ENCODE results near the gene WNK1. TPM values are rescaled to one million over a fixed set of nuclear protein-coding genes. Genes with fewer than 3 reads are reported as not detected.

Gene WNK1
- polyA plus RNA-seq, 1 donor from 2014 or later: 25.9 TPM

GRCh38 chr12:954741-955140 is 202.4 kb downstream of the WNK1 start:
- Histone ChIP-seq H2AFZ (ENCODE audit: low read depth, low read length) (no peak overlapping the region), H3F3A (ENCODE audit: insufficient read depth, low read length, poor library complexity, severe bottlenecking) (no peaks in the 10 kb centered on the region), H3K4me3 (ENCODE audit: low read length) (no peak overlapping the region), H3K27me3 (ENCODE audit: insufficient read depth, low read depth, low read length) (no peaks in the 10 kb centered on the region), H3K27ac (ENCODE audit: low read length) (no peak overlapping the region), H4K20me1 (ENCODE audit: insufficient read depth) (no peaks in the 10 kb centered on the region), H3K9ac (ENCODE audit: low read length) (no peak overlapping the region), H3K79me2 (replicated peaks; ENCODE audit: insufficient read depth, low read length) (no peaks in the 10 kb centered on the region), H3K4me2 (ENCODE audit: low read length) (no peak overlapping the region), H3K9me3 (ENCODE audit: low read length) (no peaks in the 10 kb centered on the region), H3K9me2 (ENCODE audit: insufficient read depth, low read length) (no peaks in the 10 kb centered on the region), H3K36me3 (ENCODE audit: insufficient read depth, low read length) (no peaks in the 10 kb centered on the region)
- TF ChIP-seq EZH2 (IDR thresholded peaks at IDR 0.05; ENCODE audit: borderline replicate concordance, insufficient read depth, low read length, poor library complexity, severe bottlenecking) (no peak), EP300 (conservative IDR thresholded peaks at IDR 0.05; ENCODE audit: poor library complexity, severe bottlenecking) (no peak), MXI1 (conservative IDR thresholded peaks at IDR 0.05; ENCODE audit: poor library complexity, severe bottlenecking) (no peak), POLR2AphosphoS5 (IDR thresholded peaks at IDR 0.05) (no peak), TAF1 (IDR thresholded peaks at IDR 0.05; ENCODE audit: low read depth) (no peak), RAD21 (conservative IDR thresholded peaks at IDR 0.05) (no peak), SMC3 (conservative IDR thresholded peaks at IDR 0.05; ENCODE audit: poor library complexity) (no peak), CTCF (IDR thresholded peaks at IDR 0.05; ENCODE audit: poor library complexity, severe bottlenecking) (no peak)
- TF ChIP-seq, protein P1, sequence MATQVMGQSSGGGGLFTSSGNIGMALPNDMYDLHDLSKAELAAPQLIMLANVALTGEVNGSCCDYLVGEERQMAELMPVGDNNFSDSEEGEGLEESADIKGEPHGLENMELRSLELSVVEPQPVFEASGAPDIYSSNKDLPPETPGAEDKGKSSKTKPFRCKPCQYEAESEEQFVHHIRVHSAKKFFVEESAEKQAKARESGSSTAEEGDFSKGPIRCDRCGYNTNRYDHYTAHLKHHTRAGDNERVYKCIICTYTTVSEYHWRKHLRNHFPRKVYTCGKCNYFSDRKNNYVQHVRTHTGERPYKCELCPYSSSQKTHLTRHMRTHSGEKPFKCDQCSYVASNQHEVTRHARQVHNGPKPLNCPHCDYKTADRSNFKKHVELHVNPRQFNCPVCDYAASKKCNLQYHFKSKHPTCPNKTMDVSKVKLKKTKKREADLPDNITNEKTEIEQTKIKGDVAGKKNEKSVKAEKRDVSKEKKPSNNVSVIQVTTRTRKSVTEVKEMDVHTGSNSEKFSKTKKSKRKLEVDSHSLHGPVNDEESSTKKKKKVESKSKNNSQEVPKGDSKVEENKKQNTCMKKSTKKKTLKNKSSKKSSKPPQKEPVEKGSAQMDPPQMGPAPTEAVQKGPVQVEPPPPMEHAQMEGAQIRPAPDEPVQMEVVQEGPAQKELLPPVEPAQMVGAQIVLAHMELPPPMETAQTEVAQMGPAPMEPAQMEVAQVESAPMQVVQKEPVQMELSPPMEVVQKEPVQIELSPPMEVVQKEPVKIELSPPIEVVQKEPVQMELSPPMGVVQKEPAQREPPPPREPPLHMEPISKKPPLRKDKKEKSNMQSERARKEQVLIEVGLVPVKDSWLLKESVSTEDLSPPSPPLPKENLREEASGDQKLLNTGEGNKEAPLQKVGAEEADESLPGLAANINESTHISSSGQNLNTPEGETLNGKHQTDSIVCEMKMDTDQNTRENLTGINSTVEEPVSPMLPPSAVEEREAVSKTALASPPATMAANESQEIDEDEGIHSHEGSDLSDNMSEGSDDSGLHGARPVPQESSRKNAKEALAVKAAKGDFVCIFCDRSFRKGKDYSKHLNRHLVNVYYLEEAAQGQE (IDR thresholded peaks at IDR 0.05; ENCODE audit: borderline replicate concordance): no peak

- Histone ChIP-seq H3K36me3 (ENCODE audit: insufficient read depth, low read length) (no peaks in the 10 kb centered on the region), H3K27ac (ENCODE audit: low read length) (no peak overlapping the region), H2AFZ (ENCODE audit: low read depth, low read length) (no peak overlapping the region)
These were observed 203.6 kb downstream of the WNK1 start for GRCh38 chr12:955939-956338.

More at GRCh38 chr12:955939-956338, 203.6 kb downstream of the WNK1 start:
- Histone ChIP-seq H3K27me3 (ENCODE audit: insufficient read depth, low read depth, low read length) (no peaks in the 10 kb centered on the region), H3K9ac (ENCODE audit: low read length) (no peak overlapping the region), H3K9me3 (ENCODE audit: low read length) (no peaks in the 10 kb centered on the region), H3F3A (ENCODE audit: insufficient read depth, low read length, poor library complexity, severe bottlenecking) (no peaks in the 10 kb centered on the region), H3K4me2 (ENCODE audit: low read length) (no peak overlapping the region), H4K20me1 (ENCODE audit: insufficient read depth) (no peaks in the 10 kb centered on the region), H3K4me3 (ENCODE audit: low read length) (no peak overlapping the region), H3K9me2 (ENCODE audit: insufficient read depth, low read length) (no peaks in the 10 kb centered on the region), H3K79me2 (replicated peaks; ENCODE audit: insufficient read depth, low read length) (no peaks in the 10 kb centered on the region)
- no peak for TF ChIP-seq CTCF (IDR thresholded peaks at IDR 0.05; ENCODE audit: poor library complexity, severe bottlenecking)
- no peak for TF ChIP-seq POLR2AphosphoS5 (IDR thresholded peaks at IDR 0.05)
- TF ChIP-seq TAF1 (IDR thresholded peaks at IDR 0.05; ENCODE audit: low read depth): no peak
- TF ChIP-seq EZH2 (IDR thresholded peaks at IDR 0.05; ENCODE audit: borderline replicate concordance, insufficient read depth, low read length, poor library complexity, severe bottlenecking): no peak
- TF ChIP-seq RAD21 (conservative IDR thresholded peaks at IDR 0.05): no peak
- TF ChIP-seq, protein P1 (IDR thresholded peaks at IDR 0.05; ENCODE audit: borderline replicate concordance): no peak
- TF ChIP-seq SMC3 (conservative IDR thresholded peaks at IDR 0.05; ENCODE audit: poor library complexity): no peak
